ENCODE measurements around the gene WDR5.

WDR5 gene

GRCh38 chr9:134180786-134181647 is 45.1 kb downstream of the WDR5 start:
- H3K4me1 Mint-ChIP-seq, result peaks cover 52% of the 10 kb centered on the region
- DNase-seq (ENCODE audit: low spot score in 2 of 2), result no peak
- ATAC-seq, result peak; percentile 6
- H3K36me3 Mint-ChIP-seq, result peaks cover 23% of the 10 kb centered on the region
- no peaks in the 10 kb centered on the region for H3K9me3 Mint-ChIP-seq
- H3K27ac Mint-ChIP-seq, result peak overlapping the region; percentile 93
- H3K4me3 Mint-ChIP-seq, result peak overlapping the region; percentile 44

GRCh38 chr9:134181648-134182034 is 45.8 kb downstream of the WDR5 start:
- ATAC-seq, result peak; percentile 51
- Mint-ChIP-seq H3K4me1 (peaks cover 52% of the 10 kb centered on the region), H3K9me3 (no peaks in the 10 kb centered on the region), H3K27ac (peak overlapping the region; percentile 93), H3K36me3 (peaks cover 23% of the 10 kb centered on the region), H3K4me3 (peak overlapping the region; percentile 44)
- no peak for DNase-seq (ENCODE audit: low spot score in 2 of 2)

- H3K9me3 Mint-ChIP-seq, result no peaks in the 10 kb centered on the region
- ATAC-seq (no peak), DNase-seq (ENCODE audit: low spot score in 2 of 2) (no peak)
- H3K36me3 Mint-ChIP-seq, result peaks cover 23% of the 10 kb centered on the region
- peak overlapping the region; percentile 93 for H3K27ac Mint-ChIP-seq
- H3K4me1 Mint-ChIP-seq, result peaks cover 52% of the 10 kb centered on the region
- H3K4me3 Mint-ChIP-seq, result peak overlapping the region; percentile 44
Measured at GRCh38 chr9:134182554-134183085, 46.7 kb downstream of the WDR5 start.

GRCh38 chr9:134185536-134186011 is 49.7 kb downstream of the WDR5 start:
- DNase-seq (ENCODE audit: low spot score in 2 of 2) (no peak), ATAC-seq (peak; percentile 59)
- H3K27ac Mint-ChIP-seq, result peak overlapping the region; percentile 87
- peaks cover 23% of the 10 kb centered on the region for H3K36me3 Mint-ChIP-seq
- no peak overlapping the region for H3K4me3 Mint-ChIP-seq
- peaks cover 34% of the 10 kb centered on the region for H3K4me1 Mint-ChIP-seq
- no peaks in the 10 kb centered on the region for H3K9me3 Mint-ChIP-seq

- H3K4me1 Mint-ChIP-seq, result peaks cover 24% of the 10 kb centered on the region
- no peak overlapping the region for H3K4me3 Mint-ChIP-seq
- peaks cover 22% of the 10 kb centered on the region for H3K36me3 Mint-ChIP-seq
- DNase-seq (ENCODE audit: low spot score in 2 of 2) (no peak), ATAC-seq (no peak)
- no peaks in the 10 kb centered on the region for H3K9me3 Mint-ChIP-seq
- H3K27ac Mint-ChIP-seq, result peak overlapping the region; percentile 46
Measured at GRCh38 chr9:134186471-134187109, 50.7 kb downstream of the WDR5 start.

- Mint-ChIP-seq H3K9me3 (no peaks in the 10 kb centered on the region), H3K36me3 (peaks cover 16% of the 10 kb centered on the region), H3K4me3 (no peak overlapping the region), H3K27ac (no peak overlapping the region), H3K4me1 (peaks cover 19% of the 10 kb centered on the region)
- no peak for DNase-seq (ENCODE audit: low spot score in 2 of 2)
- ATAC-seq, result no peak
Measured at GRCh38 chr9:134187110-134187531, 51.2 kb downstream of the WDR5 start.

- Mint-ChIP-seq H3K4me1 (peaks cover 11% of the 10 kb centered on the region), H3K4me3 (no peak overlapping the region), H3K36me3 (peaks cover 8% of the 10 kb centered on the region), H3K27ac (no peak overlapping the region), H3K9me3 (no peaks in the 10 kb centered on the region)
- ATAC-seq (no peak), DNase-seq (ENCODE audit: low spot score in 2 of 2) (no peak)
Measured at GRCh38 chr9:134187891-134188385, 52.1 kb downstream of the WDR5 start.

- Mint-ChIP-seq H3K4me3 (no peak overlapping the region), H3K4me1 (peaks cover 8% of the 10 kb centered on the region), H3K27ac (no peak overlapping the region), H3K9me3 (no peaks in the 10 kb centered on the region), H3K36me3 (peaks cover 6% of the 10 kb centered on the region)
- no peak for ATAC-seq
- DNase-seq (ENCODE audit: low spot score in 2 of 2), result no peak
Measured at GRCh38 chr9:134188386-134189144, 52.7 kb downstream of the WDR5 start.

- peaks cover 8% of the 10 kb centered on the region for H3K4me1 Mint-ChIP-seq
- H3K4me3 Mint-ChIP-seq, result no peak overlapping the region
- peaks cover 6% of the 10 kb centered on the region for H3K36me3 Mint-ChIP-seq
- ATAC-seq (no peak), DNase-seq (ENCODE audit: low spot score in 2 of 2) (no peak)
- H3K9me3 Mint-ChIP-seq, result no peaks in the 10 kb centered on the region
- peak overlapping the region; percentile 4 for H3K27ac Mint-ChIP-seq
Measured at GRCh38 chr9:134189145-134189469, 53.2 kb downstream of the WDR5 start.

- peaks cover 6% of the 10 kb centered on the region for H3K36me3 Mint-ChIP-seq
- DNase-seq (ENCODE audit: low spot score in 2 of 2) (no peak), ATAC-seq (no peak)
- no peaks in the 10 kb centered on the region for H3K9me3 Mint-ChIP-seq
- H3K4me1 Mint-ChIP-seq, result peaks cover 8% of the 10 kb centered on the region
- peak overlapping the region; percentile 4 for H3K27ac Mint-ChIP-seq
- no peak overlapping the region for H3K4me3 Mint-ChIP-seq
Measured at GRCh38 chr9:134189470-134190231, 53.8 kb downstream of the WDR5 start.

GRCh38 chr9:134190232-134191121 is 54.6 kb downstream of the WDR5 start:
- DNase-seq (ENCODE audit: low spot score in 2 of 2) (no peak), ATAC-seq (no peak)
- H3K36me3 Mint-ChIP-seq, result peaks cover 2% of the 10 kb centered on the region
- no peak overlapping the region for H3K4me3 Mint-ChIP-seq
- H3K9me3 Mint-ChIP-seq, result no peaks in the 10 kb centered on the region
- H3K27ac Mint-ChIP-seq, result no peak overlapping the region
- H3K4me1 Mint-ChIP-seq, result peaks cover 7% of the 10 kb centered on the region

- DNase-seq (ENCODE audit: low spot score in 2 of 2), result no peak
- H3K27ac Mint-ChIP-seq, result no peak overlapping the region
Measured at GRCh38 chr9:134191455-134192209, 55.8 kb downstream of the WDR5 start.

GRCh38 chr9:134192311-134192950 is 56.5 kb downstream of the WDR5 start:
- no peak for ATAC-seq
- H3K4me1 Mint-ChIP-seq, result peaks cover 14% of the 10 kb centered on the region

More at GRCh38 chr9:134191455-134192209, 55.8 kb downstream of the WDR5 start:
- Mint-ChIP-seq H3K4me3 (no peak overlapping the region), H3K4me1 (peaks cover 7% of the 10 kb centered on the region), H3K36me3 (no peaks in the 10 kb centered on the region), H3K9me3 (no peaks in the 10 kb centered on the region)
- no peak for ATAC-seq

More at GRCh38 chr9:134192311-134192950, 56.5 kb downstream of the WDR5 start:
- H3K36me3 Mint-ChIP-seq, result no peaks in the 10 kb centered on the region
- H3K4me3 Mint-ChIP-seq, result no peak overlapping the region
- no peak for DNase-seq (ENCODE audit: low spot score in 2 of 2)
- no peak overlapping the region for H3K27ac Mint-ChIP-seq
- H3K9me3 Mint-ChIP-seq, result no peaks in the 10 kb centered on the region

Data from stimulated activated effector memory CD8-positive, alpha-beta T cell treated with anti-CD3 and anti-CD28 coated beads, Interleukin-12 subunit alpha, Interleukin-12 subunit beta, amount 100 ng/mL, for 72 hours (primary cell).